HepG2 (cell line): Measurements from ENCODE around the gene KRT34. TPM values are rescaled to one million over a fixed set of nuclear protein-coding genes. Genes with fewer than 3 reads are reported as not detected.

ENCODE experiments used
- CC2D1A ChIP-seq: sonication (generic); formaldehyde crosslinking; IDR thresholded peaks from 2 replicates; pipeline ENCODE4 v1.8.1; 2023; ENCODE audit warnings: mild to moderate bottlenecking, missing genetic modification reagents
- HIVEP1 ChIP-seq: sonication (generic); formaldehyde crosslinking; IDR thresholded peaks from 2 replicates; pipeline ENCODE4 v1.4.0; 2020; ENCODE audit warnings: mild to moderate bottlenecking, missing genetic modification reagents
- JUN ChIP-seq: sonication (generic); formaldehyde crosslinking; IDR thresholded peaks from 2 replicates; pipeline ENCODE4 v1.4.0; 2020; ENCODE audit warnings: mild to moderate bottlenecking, missing genetic modification reagents
- KLF13 ChIP-seq: sonication (generic); formaldehyde crosslinking; IDR thresholded peaks from 2 replicates; pipeline ENCODE4 v1.4.0; 2020; ENCODE audit warnings: mild to moderate bottlenecking, missing genetic modification reagents
- MAFF ChIP-seq: IDR thresholded peaks from 2 replicates; pipeline ENCODE4 v1.6.1; 2011; ENCODE audit warnings: low read depth, low read length, improper control_type of control experiment
- MLLT10 ChIP-seq: sonication (generic); formaldehyde crosslinking; IDR thresholded peaks from 2 replicates; pipeline ENCODE4 v1.4.0; 2020; ENCODE audit warnings: missing genetic modification reagents
- NFIB ChIP-seq: sonication (generic); formaldehyde crosslinking; IDR thresholded peaks from 2 replicates; pipeline ENCODE4 v1.9.0; 2021; ENCODE audit warnings: missing genetic modification reagents, mild to moderate bottlenecking, borderline replicate concordance
- NFKBIZ ChIP-seq: IDR thresholded peaks from 2 replicates; pipeline ENCODE4 v1.6.1; 2018; ENCODE audit warnings: missing genetic modification reagents, missing compliant biosample characterization
- NR2F1 ChIP-seq, 2 experiments: fragments of 450-650 bp in 1 of 2; formaldehyde crosslinking in 1 of 2; IDR thresholded peaks; 2 replicates each; pipeline versions ENCODE4 v1.5.0 to v1.6.1; 2016 to 2020; ENCODE audit warnings: mild to moderate bottlenecking in 1 of 2, missing compliant biosample characterization in 1 of 2, missing genetic modification reagents in 1 of 2, moderate library complexity in 1 of 2
- RAD21 ChIP-seq: fragments of 450-650 bp; formaldehyde crosslinking; IDR thresholded peaks from 2 replicates; pipeline ENCODE4 v1.5.0; 2020; ENCODE audit warnings: mild to moderate bottlenecking
- REXO4 ChIP-seq: sonication (generic); formaldehyde crosslinking; IDR thresholded peaks from 2 replicates; pipeline ENCODE4 v1.8.0; 2022; ENCODE audit warnings: missing genetic modification reagents, mild to moderate bottlenecking, borderline replicate concordance
- SAP130 ChIP-seq: IDR thresholded peaks from 2 replicates; pipeline ENCODE4 v1.6.1; 2016; ENCODE audit warnings: low read depth
- SCMH1 ChIP-seq: sonication (generic); formaldehyde crosslinking; IDR thresholded peaks from 2 replicates; pipeline ENCODE4 v1.9.0; 2021; ENCODE audit warnings: missing genetic modification reagents, mild to moderate bottlenecking, borderline replicate concordance
- SIN3B ChIP-seq: fragments of 150-350 bp; IDR thresholded peaks from 2 replicates; pipeline ENCODE4 v1.6.1; 2014; ENCODE audit warnings: low read length
- SMAD3 ChIP-seq: sonication (generic); formaldehyde crosslinking; IDR thresholded peaks from 2 replicates; pipeline ENCODE4 v1.4.0; 2020; ENCODE audit warnings: missing genetic modification reagents
- SNRNP70 ChIP-seq: fragments of 200-400 bp; formaldehyde crosslinking; IDR thresholded peaks from 2 replicates; pipeline ENCODE4 v1.6.1; 2017; ENCODE audit warnings: mild to moderate bottlenecking, low read depth, low read length, moderate library complexity
- TAF1 ChIP-seq: sonication (generic); formaldehyde crosslinking; IDR thresholded peaks from 2 replicates; pipeline ENCODE4 v1.4.0; 2020; ENCODE audit warnings: missing genetic modification reagents
- THYN1 ChIP-seq: sonication (generic); formaldehyde crosslinking; IDR thresholded peaks from 2 replicates; pipeline ENCODE4 v1.8.1; 2023; ENCODE audit warnings: low read depth, mild to moderate bottlenecking, moderate library complexity, missing genetic modification reagents, borderline replicate concordance
- ZBTB42 ChIP-seq: sonication (generic); formaldehyde crosslinking; IDR thresholded peaks from 2 replicates; pipeline ENCODE4 v1.5.0; 2020; ENCODE audit warnings: mild to moderate bottlenecking, missing genetic modification reagents
- ZFP37 ChIP-seq: sonication (generic); formaldehyde crosslinking; IDR thresholded peaks from 2 replicates; pipeline ENCODE4 v1.4.0; 2020; ENCODE audit warnings: missing genetic modification reagents, borderline replicate concordance
- ZNF101 ChIP-seq: sonication (generic); formaldehyde crosslinking; IDR thresholded peaks from 2 replicates; pipeline ENCODE4 v1.4.0; 2020; ENCODE audit warnings: mild to moderate bottlenecking, low read depth, missing genetic modification reagents, borderline replicate concordance
- ZNF326 ChIP-seq: sonication (generic); formaldehyde crosslinking; IDR thresholded peaks from 2 replicates; pipeline ENCODE4 v1.4.0; 2020; ENCODE audit warnings: missing genetic modification reagents, borderline replicate concordance
- ZNF33B ChIP-seq: sonication (generic); formaldehyde crosslinking; IDR thresholded peaks from 2 replicates; pipeline ENCODE4 v1.5.1; 2020; ENCODE audit warnings: mild to moderate bottlenecking, missing genetic modification reagents
- ZNF451 ChIP-seq: sonication (generic); formaldehyde crosslinking; IDR thresholded peaks from 2 replicates; pipeline ENCODE4 v1.5.0; 2020; ENCODE audit warnings: mild to moderate bottlenecking, missing genetic modification reagents
- ZNF782 ChIP-seq: sonication (generic); formaldehyde crosslinking; IDR thresholded peaks from 2 replicates; pipeline ENCODE4 v1.4.0; 2020; ENCODE audit warnings: missing genetic modification reagents, mild to moderate bottlenecking, borderline replicate concordance
- ZSCAN9 ChIP-seq: IDR thresholded peaks from 2 replicates; pipeline ENCODE4 v1.6.1; 2016; ENCODE audit warnings: borderline replicate concordance
- polyA plus RNA-seq, 8 experiments: library from polyadenylated mRNA; depleted of rRNA in 3 of 8; stranded (reverse) in 7 of 8; unstranded in 1 of 8; fragments of >200 nt; fragmentation: Illumina TruSeq in 4 of 8; extraction: Trizol in 4 of 8; gene quantifications; 2 replicates each; pipeline versions ENCODE4 v1.2.1 to v1.2.3, GENCODE V29; 2011 to 2016; ENCODE audit warnings: low read depth in 4 of 8, missing spikeins in 1 of 8, mixed read lengths in 1 of 8; ENCODE audit not compliant: insufficient read depth in 1 of 8
- total RNA-seq, 5 experiments: library from RNA; depleted of rRNA; stranded (reverse); fragments of >200 nt; fragmentation: Illumina TruSeq; extraction: Trizol; gene quantifications; 2 replicates each; pipeline ENCODE4 v1.2.3, GENCODE V29; 2016; ENCODE audit warnings: low read depth in 1 of 5
- TF ChIP-seq, protein P1 (sequence below): sonication (generic); formaldehyde crosslinking; IDR thresholded peaks from 2 replicates; pipeline ENCODE4 v1.4.0; 2020; ENCODE audit warnings: missing genetic modification reagents
- TF ChIP-seq, protein P2 (sequence below): sonication (generic); formaldehyde crosslinking; IDR thresholded peaks from 2 replicates; pipeline ENCODE4 v1.8.0; 2023; ENCODE audit warnings: mild to moderate bottlenecking, missing genetic modification reagents
- TF ChIP-seq, protein P3 (sequence below): sonication (generic); formaldehyde crosslinking; IDR thresholded peaks from 2 replicates; pipeline ENCODE4 v1.5.1; 2020; ENCODE audit warnings: missing genetic modification reagents, mild to moderate bottlenecking, borderline replicate concordance

The KRT34 gene
- total and polyA plus RNA-seq, 2 of the 13 experiments (the other 11 are each of a cell fraction or from before 2014, with no cell fraction given) = not detected

DNA sequence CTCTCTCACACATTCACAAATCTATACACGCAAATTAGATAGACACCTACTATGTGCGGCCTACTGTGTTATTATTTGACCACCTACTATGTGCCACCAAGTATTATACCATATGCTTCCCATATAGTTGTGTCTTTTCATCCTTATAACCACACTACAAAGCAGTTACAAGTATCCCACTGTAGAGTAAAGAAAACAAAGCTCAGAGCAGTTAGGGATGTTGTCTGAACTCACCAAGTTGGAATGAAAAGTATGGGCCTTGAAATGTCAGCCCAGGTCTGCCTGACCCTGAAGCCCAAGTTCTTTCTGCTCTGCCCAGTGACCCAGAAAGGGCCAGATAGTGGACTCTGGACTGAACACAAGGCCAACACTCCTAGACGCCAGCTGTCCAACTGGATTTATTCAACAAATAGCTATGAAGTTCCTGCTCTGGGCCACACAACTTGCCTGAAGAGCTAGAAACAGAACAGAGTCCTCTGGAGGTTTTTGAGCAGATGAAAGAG, 33.8 kb upstream of the KRT34 start (continued):
- TF ChIP-seq THYN1 (CRISPR knock-in tag) = no peak
- TF ChIP-seq, protein P1, sequence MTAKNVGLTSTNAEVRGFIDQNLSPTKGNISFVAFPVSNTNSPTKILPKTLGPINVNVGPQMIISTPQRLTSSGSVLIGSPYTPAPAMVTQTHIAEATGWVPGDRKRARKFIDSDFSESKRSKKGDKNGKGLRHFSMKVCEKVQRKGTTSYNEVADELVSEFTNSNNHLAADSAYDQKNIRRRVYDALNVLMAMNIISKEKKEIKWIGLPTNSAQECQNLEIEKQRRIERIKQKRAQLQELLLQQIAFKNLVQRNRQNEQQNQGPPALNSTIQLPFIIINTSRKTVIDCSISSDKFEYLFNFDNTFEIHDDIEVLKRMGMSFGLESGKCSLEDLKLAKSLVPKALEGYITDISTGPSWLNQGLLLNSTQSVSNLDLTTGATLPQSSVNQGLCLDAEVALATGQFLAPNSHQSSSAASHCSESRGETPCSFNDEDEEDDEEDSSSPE (CRISPR knock-in tag) = no peak
- TF ChIP-seq, protein P2, sequence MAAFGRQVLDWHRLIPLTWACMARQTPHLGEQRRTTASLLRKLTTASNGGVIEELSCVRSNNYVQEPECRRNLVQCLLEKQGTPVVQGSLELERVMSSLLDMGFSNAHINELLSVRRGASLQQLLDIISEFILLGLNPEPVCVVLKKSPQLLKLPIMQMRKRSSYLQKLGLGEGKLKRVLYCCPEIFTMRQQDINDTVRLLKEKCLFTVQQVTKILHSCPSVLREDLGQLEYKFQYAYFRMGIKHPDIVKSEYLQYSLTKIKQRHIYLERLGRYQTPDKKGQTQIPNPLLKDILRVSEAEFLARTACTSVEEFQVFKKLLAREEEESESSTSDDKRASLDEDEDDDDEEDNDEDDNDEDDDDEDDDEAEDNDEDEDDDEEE = no peak
- no peak for TF ChIP-seq CC2D1A (CRISPR knock-in tag)
- no peak for TF ChIP-seq ZNF33B
- peak; percentile 47 to 84; a peak in 3 of 4 replicates for TF ChIP-seq NR2F1 (CRISPR knock-in tag; IDR thresholded peaks at IDR 0.05)
- TF ChIP-seq SMAD3 (CRISPR knock-in tag) = 0 out of 2 replicates have a peak, but pooled peaks have one; percentile 43
- TF ChIP-seq SAP130 (CRISPR knock-in tag) = peak; percentile 65
- no peak for TF ChIP-seq HIVEP1 (CRISPR knock-in tag)
- no peak for TF ChIP-seq MAFF
- TF ChIP-seq, protein P3, sequence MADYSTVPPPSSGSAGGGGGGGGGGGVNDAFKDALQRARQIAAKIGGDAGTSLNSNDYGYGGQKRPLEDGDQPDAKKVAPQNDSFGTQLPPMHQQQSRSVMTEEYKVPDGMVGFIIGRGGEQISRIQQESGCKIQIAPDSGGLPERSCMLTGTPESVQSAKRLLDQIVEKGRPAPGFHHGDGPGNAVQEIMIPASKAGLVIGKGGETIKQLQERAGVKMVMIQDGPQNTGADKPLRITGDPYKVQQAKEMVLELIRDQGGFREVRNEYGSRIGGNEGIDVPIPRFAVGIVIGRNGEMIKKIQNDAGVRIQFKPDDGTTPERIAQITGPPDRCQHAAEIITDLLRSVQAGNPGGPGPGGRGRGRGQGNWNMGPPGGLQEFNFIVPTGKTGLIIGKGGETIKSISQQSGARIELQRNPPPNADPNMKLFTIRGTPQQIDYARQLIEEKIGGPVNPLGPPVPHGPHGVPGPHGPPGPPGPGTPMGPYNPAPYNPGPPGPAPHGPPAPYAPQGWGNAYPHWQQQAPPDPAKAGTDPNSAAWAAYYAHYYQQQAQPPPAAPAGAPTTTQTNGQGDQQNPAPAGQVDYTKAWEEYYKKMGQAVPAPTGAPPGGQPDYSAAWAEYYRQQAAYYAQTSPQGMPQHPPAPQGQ (CRISPR knock-in tag) = no peak
- TF ChIP-seq ZNF101 = no peak
- no peak for TF ChIP-seq SCMH1 (CRISPR knock-in tag)
- no peak for TF ChIP-seq ZNF326 (CRISPR knock-in tag)
- no peak for TF ChIP-seq ZBTB42 (CRISPR knock-in tag)
- no peak for TF ChIP-seq KLF13
- TF ChIP-seq RAD21 (CRISPR knock-in tag) = no peak
- TF ChIP-seq ZSCAN9 (CRISPR knock-in tag) = no peak
- no peak for TF ChIP-seq NFIB (CRISPR knock-in tag)
- TF ChIP-seq ZNF451 (CRISPR knock-in tag) = no peak
- TF ChIP-seq TAF1 (CRISPR knock-in tag) = no peak
- no peak for TF ChIP-seq SNRNP70
- no peak for TF ChIP-seq ZFP37 (CRISPR knock-in tag)
- no peak for TF ChIP-seq MLLT10 (CRISPR knock-in tag)
- TF ChIP-seq JUN (CRISPR knock-in tag) = peak; percentile 96
- no peak for TF ChIP-seq ZNF782 (CRISPR knock-in tag)
- no peak for TF ChIP-seq NFKBIZ (CRISPR knock-in tag)
- TF ChIP-seq SIN3B = no peak
- TF ChIP-seq REXO4 (CRISPR knock-in tag) = no peak
